GM21528 (cell line): ENCODE results near the gene ENOX2.

ENCODE experiments used
- ATAC-seq: cut with Tn5 transposase; IDR thresholded peaks from one replicate; pipeline ENCODE4 v1.9.1; 2021; ENCODE audit warnings: mild to moderate bottlenecking, moderate library complexity; ENCODE audit not compliant: unreplicated experiment, low FRiP score

ENOX2 gene

DNA sequence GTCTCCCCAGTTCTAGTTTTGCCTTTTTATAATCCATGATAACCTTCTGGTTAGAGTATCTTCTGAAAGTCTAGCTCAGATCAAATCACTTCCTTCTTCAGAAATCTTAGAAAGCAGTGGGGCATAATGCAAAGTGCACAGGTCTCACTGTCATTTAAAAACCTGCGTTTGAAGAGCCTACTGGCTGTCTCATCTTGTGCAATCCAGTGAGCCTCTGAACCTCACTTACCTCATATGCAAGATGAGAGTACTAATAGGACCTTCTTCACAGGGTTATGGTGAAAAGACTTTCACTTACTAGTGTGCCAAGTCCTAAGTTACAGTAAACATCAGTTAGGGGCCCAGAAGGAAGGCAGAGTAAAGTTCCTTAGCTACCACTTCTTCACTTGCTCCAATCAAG, 131.4 kb downstream of the ENOX2 start:
- no peak for ATAC-seq

DNA sequence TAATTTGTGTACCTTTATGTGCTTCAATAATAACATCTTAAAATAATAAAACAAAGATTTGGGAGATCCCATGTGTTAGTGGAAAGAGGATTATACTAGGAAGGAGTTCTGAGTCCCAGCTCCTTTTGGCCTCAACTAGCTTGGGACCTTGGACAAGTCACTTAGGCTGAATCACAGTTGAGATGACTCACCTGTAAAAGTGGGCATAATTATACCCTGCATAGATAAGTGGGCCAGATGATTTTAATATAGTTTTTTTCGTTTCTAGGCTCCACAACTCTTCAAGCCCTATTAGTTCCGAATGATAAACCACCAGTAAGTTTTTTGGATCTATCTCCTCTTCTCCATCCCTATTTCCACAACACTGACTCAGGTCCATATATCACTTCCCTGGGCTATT, 131.8 kb downstream of the ENOX2 start:
- ATAC-seq: no peak

DNA sequence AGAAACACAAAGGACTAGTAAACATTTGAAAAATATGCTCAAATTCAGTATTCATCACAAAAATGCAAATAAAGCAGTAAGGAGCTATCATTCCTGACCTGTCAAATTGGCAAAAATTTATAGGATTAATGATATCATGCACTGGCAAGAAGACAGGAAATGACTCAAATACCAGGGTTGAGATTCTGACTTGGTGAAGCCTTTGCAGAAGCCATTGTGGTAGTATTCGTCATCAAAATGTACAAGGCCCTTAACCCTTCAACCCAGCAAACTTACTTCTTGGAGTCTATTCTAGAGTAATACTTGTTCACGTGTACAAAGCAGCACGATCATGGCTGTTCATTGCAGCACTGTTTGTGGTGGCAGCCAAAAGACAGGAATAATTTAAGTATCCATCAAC, 132.4 kb downstream of the ENOX2 start:
- no peak for ATAC-seq

DNA sequence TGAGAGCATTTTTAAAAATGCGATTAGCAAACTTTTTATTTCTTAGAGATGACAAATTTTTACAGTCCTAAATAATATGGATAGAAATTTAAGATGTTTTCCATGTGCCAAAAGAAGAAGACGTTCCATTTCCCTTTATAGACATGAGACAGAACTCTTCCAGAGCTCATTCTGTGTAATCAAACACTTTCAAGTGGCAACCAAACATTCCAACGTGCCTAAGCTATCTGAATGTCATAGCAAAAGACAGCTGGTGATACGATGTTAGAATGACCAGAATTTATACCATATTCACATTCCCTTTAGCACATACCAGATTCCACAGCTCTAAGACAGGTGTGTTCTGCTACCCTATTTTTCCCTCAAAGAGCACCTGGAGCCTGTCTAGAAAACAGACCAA, 133.2 kb downstream of the ENOX2 start:
- no peak for ATAC-seq

DNA sequence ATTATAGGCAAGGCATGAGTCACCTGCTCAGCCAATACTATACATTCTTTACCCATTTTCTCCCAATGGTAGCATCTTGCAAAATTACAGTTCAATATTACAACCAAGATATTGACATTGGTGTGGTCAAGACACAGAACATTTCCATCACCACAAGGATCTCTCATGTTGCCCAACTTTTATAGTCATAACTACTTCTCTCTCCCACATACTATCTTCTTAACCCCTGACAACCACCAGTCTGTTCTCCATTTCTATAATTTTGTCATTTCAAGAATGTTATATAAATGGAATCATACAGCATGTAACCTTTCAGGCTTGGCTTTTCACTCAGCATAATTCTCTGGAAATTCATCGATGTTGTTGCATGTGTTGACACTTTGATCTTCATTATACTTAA, 144.9 kb downstream of the ENOX2 start:
- no peak for ATAC-seq

DNA sequence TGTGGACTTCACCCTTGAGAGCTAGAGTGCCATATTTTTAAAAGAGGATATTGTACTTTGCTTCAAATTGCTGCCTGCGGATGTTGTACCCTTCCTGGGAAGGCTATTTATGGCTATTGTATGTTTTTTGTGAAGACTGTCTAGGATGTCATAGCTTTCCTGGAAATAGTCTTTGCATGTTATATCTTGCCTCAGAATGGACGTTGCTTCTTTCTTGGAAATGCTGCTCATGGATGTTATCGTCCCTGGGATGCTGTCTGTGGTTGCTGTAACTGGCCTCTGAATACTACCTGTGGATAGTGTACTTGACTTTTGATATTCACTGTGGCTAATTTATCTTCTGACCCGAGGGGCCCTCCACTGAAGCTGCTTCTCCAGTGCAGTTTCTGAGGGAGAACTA, 146.8 kb downstream of the ENOX2 start:
- ATAC-seq: no peak

DNA sequence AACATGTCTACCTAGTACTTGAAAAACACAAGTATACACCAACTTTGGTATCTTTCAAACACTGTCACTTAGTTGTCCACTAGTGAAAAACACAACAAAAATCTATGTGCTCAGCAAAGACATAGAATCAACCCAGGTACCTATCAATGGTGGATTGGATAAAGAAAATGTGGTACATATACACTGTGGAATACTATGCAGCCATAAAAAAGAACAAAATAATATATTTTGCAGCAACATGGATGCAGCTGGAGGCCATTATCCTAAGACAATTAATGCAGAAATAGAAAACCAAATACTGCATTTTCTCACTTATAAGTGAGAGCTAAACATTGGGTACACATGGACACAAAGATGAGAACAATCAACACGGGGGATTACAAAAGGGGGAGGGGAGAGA, 148.7 kb downstream of the ENOX2 start:
- no peak for ATAC-seq

DNA sequence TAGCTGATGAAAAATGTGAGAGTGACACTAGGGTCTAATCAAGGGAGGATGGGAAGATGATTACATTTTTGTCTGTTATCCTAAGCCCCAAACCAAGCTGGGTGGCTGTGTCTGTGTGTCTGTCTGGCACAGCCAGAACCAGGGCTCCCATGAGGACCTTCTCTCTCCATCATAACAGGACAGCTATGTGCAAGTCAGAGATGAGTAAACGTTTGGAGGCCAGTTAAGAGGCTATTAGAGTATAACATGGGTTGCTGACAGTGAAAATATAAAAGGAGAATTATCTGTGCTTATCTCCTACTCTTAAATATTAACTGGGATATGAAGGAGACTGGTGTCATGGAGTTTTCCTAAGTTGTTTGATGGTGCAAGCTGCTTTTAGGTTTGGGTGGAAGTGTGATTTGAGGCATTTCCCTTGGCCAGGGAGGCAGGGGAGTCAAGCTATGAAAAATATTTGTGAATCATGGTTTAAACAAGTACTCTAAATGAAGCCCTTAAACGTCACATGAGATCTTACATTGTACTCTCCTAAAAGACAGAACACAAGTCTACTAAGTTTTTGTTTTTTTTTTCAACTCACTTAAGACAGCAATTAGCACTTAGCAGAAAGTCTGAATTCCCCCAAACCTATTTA, 156.2 kb downstream of the ENOX2 start:
- no peak for ATAC-seq

DNA sequence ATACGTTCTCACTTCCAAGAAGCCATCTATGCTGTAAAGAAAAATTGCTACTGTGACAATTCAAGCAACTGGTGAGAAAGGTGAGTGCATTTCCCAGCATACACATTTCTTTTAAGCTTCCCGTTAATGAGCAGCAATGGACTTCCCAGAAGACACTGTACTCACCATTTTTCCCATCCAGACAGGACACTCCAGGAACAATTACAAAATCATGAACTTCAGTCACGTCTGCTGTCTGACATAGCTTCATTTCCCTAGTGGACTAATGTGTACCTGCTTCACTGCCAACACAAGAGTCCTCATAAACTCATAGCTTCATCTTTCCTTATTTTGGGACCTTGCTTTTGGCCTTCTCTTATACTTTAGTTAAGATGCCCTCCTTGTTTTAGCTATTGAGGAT, 156.9 kb downstream of the ENOX2 start:
- ATAC-seq: no peak

DNA sequence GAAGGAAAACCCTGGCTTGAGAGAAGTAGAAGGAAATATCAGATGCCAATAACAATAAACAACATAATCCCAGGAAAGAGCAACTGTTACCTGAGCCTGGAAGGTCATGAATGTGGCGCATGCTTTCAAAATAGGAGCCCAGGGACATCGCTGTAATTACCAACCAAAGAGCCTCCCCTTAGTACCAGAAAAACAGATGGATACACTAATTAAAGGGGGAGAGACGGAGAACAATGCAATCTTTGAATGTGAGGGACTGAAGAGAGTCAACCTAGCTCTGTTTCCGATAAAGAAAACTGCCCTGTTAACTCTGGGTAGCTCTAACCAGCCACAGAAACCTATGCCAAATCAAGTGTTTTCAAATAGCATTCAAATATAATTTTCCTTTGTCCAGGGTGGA, 161.4 kb downstream of the ENOX2 start:
- no peak for ATAC-seq

DNA sequence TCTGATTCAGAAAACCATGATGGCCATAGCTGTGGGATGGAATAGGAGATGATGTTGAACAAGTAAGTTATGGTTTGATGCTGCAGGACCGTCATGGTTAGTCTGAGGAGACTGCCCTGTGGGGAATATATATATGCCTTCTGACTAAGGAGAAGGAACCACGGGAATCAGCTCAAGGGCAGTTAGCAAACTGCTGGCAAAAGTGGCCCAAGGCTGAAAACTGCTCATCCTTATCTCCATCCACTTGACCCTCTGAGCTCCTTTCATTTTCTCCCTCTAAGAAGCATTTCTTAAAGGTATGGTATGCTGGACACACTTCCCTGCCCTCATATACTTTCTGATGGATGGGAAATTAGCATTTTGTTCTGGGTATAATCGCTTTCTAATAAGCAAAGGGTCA, 161.9 kb downstream of the ENOX2 start:
- ATAC-seq: no peak

DNA sequence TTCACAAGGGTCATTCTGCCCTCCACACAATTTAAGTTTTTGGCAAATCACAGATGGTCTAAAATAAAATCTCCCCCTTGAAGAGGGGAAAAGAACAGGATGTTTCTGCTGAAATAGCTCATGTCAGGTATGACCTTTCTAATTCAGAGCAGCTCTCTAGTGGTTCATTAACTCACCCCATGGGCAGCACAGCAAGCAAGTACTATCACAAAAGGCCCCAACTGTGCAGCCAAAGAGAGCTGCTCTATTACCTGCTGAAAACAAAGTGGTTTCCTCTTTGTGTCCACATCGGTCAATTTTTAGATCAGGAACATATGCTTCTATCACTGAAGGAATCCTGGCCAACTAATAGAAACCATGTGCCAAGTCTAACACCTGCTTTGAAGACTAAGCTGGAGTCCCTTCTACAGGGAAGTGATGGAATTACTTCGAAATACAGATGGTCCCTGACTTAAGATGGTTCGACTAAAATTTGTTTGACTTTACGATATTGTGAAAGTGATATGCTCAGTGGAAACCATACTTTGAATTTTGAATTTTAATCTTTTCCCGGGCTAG, 164.3 kb downstream of the ENOX2 start:
- no peak for ATAC-seq

DNA sequence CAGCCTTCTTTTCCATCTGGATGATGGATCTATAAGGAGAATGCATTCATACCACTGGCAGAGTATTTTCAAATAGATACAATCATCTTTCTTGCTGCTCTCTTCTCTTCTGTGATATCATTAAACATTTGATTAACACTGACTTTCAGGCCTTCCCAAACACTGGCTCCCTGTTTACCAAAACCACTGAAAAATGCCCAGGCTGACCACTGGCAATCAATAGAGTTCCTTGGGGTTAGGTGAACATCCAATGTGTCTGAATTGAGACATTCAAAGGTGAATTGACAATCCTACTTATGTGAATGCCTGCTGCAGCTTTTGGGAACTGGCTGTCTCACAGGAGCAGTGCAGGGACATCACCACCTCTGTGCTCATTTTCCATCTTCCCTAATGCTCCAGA, 168.3 kb downstream of the ENOX2 start:
- ATAC-seq: no peak

DNA sequence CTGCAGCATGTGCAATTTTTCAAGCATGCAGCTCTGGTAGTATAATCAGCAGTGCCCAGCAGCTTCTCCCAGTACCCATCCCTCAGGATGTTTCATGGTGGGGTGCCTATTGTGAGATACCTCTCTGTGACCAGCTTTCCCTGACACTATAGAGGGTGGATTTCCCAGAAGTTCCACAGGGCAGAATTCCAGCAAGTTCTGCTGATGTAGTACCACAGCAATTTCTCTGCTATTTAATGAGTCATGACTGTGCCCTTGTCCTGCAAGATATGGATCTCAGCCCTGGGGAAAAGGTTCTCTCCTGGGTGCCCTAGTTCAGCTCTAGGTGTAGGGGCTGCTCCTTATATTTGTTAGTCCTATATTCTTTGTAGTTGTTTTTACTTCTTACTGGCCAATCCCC, 174.8 kb downstream of the ENOX2 start:
- ATAC-seq: no peak

DNA sequence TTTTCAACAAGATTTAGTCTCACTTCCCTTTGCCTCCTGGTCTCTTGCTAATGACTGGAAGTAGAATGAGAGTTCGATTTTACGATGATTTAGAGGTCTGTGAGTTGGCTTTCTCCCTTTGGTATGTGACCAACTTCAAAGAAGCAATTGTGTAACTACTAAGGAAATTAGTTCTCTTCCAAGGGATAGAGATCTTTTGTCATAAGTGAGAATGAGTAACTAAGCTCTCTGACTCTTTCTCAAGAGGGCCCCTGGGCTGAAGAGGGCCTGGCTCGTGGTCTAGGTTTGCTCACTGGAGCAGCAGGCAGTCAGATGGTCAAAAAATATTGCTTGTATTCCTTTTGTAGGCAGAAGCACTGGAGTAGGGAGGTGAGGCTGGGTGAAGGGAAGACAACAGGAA, 176.3 kb downstream of the ENOX2 start:
- no peak for ATAC-seq

DNA sequence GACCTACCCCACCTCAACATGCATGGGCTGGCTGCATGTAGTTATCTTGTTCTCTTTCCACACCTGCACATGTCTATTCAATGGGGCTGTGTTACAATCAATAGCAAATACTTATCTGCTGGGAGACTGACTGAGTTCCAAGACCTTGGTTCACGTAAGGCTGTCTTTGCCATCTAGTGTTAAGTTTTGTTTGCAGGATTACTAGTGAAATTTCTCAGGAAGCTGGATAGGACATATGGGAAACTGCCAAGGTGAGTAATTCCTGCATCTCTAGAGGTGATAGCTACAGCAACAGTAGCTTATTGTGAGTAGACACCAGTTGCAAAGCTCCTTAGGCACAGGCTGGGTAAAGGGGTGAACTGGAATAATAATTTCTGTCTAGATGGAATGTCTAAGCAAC, 177.5 kb downstream of the ENOX2 start:
- no peak for ATAC-seq

DNA sequence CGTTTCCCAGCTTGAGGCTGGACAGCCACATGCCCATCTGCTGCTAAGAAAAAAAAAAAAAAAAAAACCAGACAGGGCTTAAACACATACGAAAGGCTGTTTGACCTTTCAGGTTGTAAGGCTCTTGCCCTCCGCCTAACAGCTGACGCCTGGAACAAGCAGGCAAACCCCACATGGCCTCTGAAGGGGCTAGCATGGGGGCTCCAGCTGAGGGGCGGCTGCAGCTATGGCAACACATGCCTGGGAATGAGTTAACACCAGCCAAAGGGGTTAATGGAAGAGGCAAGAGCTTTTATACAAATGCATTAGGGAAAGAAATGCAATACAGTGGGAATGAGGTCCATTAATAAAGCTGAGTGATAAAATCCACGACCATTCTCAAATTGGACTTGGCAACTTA, 183.6 kb downstream of the ENOX2 start:
- ATAC-seq: no peak

DNA sequence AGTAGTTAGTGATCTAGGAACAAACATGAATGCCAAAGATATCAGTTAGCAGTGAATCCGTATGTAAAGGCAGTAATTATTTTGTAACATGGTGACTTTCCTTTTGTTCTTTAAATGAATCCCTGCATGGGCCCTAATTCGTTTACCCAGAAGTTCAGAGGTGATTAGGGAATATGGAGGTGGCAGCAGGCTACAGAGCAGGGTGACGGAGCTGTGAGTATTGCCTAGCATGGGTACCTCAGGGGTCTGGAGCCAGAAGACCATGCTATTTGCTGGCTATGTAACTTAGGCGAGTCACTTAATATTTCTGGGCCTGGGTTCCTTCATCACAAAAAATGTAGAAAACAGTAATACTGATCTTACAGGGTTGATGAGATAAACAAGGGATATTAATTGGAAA, 184.9 kb downstream of the ENOX2 start:
- no peak for ATAC-seq

DNA sequence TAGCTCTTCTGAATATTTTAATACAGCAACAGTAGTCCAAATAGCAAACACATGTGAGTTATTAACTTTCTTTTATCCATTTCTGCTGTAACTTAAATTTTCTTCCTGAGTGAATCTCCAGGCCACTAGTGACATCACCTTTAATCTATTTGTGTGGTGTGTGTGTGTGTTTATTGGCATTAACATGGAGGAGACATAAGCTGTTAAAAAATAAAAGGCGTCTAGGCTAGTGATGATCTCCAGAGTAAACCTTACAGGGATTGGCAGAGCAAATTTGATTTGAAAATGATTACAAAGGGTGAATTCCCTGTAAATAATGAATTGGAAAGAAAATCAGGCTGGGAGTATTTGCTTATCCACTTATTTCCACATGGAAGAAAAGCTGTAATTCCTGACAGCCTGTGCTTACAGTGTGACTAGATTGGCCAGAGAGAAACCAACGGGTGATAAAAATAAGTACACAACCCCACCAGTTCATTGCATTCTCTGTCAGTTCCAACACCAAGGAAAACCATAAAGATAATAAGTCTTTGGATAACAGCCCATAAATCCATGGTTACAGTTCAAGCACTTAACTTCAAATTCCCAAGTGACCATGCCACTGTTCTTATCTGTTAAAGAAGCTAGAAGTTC, 186.1 kb downstream of the ENOX2 start:
- no peak for ATAC-seq

DNA sequence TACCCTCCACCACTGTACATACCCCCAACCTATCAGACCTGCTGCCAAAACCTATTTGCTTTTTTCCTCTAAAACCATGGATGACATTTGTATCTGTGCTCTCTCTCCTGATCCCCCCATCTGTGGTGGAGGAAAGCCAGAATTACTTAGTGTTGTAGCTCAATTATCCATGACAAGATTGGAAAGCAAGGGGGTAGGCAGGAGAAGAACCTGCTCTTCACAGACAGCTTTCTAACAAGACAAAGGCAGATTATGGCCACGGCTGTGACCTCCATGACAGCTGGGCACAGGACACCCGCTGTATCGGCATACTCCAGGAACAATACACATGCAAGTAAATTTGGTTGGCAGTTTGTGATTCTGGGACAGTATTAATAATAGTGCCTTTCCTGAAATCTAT, 186.7 kb downstream of the ENOX2 start:
- ATAC-seq: no peak

DNA sequence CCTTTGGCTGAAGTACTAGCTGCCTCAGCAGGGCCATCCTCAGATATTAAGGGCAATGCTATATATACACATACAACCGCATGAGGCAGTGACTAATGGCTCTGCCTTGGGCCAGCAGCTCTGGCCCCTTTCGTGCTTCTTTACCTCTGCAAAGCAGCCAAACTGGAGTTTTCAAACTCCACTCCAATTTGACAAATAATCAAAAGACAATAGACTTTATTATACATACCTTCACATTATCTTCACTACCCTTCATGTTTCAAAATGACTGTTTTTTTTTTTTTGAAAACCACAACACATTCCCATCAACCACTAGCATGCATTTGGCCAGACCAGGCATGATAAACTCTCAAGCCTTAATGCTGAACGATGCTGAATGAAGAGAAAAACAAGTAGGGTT, 187.7 kb downstream of the ENOX2 start:
- ATAC-seq: no peak

DNA sequence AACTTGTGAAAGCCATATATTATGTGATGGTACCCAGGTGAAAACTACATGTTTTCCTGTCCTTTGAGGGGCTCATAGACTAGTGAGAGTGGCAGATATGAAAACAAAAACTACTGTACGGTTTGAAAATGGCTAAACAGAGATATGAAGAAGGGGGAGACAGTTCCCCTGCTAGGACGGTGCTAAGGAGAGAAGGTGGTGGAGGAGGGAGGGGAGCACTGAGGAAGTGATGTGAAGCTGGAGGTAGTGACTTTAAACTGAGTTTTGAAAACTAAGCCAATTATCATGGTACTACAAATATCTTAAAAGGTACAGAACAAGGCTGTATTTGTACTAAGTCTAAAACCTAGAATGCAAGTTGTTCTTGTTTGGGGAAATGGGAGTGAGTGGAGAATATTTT, 188.3 kb downstream of the ENOX2 start:
- ATAC-seq: no peak
